K562 (cell line): ENCODE measurements around the gene ZSCAN12. TPM values are rescaled to one million over a fixed set of nuclear protein-coding genes. Genes with fewer than 3 reads are reported as not detected.

Source experiments
- ATF4 ChIP-seq: fragments of 450-650 bp; formaldehyde crosslinking; IDR thresholded peaks from 2 replicates; pipeline ENCODE4 v1.4.0; 2022; ENCODE audit warnings: mild to moderate bottlenecking, moderate library complexity
- CC2D1A ChIP-seq: fragments of 450-650 bp; IDR thresholded peaks from 2 replicates; pipeline ENCODE4 v1.6.1; 2017; ENCODE audit warnings: mild to moderate bottlenecking
- GABPA ChIP-seq: fragments of 200-800 bp; sonication (Bioruptor generic); conservative IDR thresholded peaks from 2 replicates; pipeline ENCODE4 v1.6.1; 2016; ENCODE audit warnings: low read depth, missing genetic modification characterization, missing compliant biosample characterization
- GATAD2A ChIP-seq: fragments of 450-650 bp; IDR thresholded peaks from 2 replicates; pipeline ENCODE4 v1.6.1; 2017
- NCOR1 ChIP-seq: fragments of 450-650 bp; IDR thresholded peaks from 2 replicates; pipeline ENCODE4 v1.6.1; 2016; ENCODE audit warnings: mild to moderate bottlenecking, moderate library complexity
- RCOR1 ChIP-seq, 2 experiments: IDR thresholded peaks; 2 replicates each; pipeline ENCODE4 v1.6.1; 2012; ENCODE audit warnings: low read depth in 2 of 2, low read length in 2 of 2, borderline replicate concordance in 1 of 2, improper control_type of control experiment in 1 of 2
- SIN3B ChIP-seq: fragments of 450-650 bp; IDR thresholded peaks from 2 replicates; pipeline ENCODE4 v1.6.1; 2017; ENCODE audit warnings: low read depth, mild to moderate bottlenecking, moderate library complexity
- UBTF ChIP-seq, 2 experiments: IDR thresholded peaks; 2 replicates each; pipeline ENCODE4 v1.6.1; 2012; ENCODE audit warnings: improper control_type of control experiment in 2 of 2, low read depth in 2 of 2, low read length in 2 of 2, borderline replicate concordance in 1 of 2
- ZNF318 ChIP-seq, 2 experiments: fragments of 450-650 bp; IDR thresholded peaks; 2 replicates each; pipeline ENCODE4 v1.6.1; 2016; ENCODE audit warnings: mild to moderate bottlenecking in 2 of 2, borderline replicate concordance in 1 of 2, low read depth in 1 of 2, moderate library complexity in 1 of 2
- polyA plus RNA-seq, 8 experiments: library from polyadenylated mRNA; depleted of rRNA in 4 of 8; stranded (reverse) in 5 of 8; unstranded in 3 of 8; fragments of >200 nt; fragmentation: Nextera tagmentation in 2 of 8; fragmentation: Illumina TruSeq in 1 of 8; extraction: Ambion mirVana in 2 of 8; extraction: Trizol in 1 of 8; gene quantifications; 2 replicates each; pipeline versions ENCODE4 v1.2.1 to v1.2.3, GENCODE V29; 2011 to 2014; ENCODE audit warnings: inconsistent platforms in 1 of 8, missing spikeins in 1 of 8
- total RNA-seq, 7 experiments: library from RNA; depleted of rRNA in 6 of 7; stranded (reverse); fragments of >200 nt in 6 of 7; fragmentation: Illumina TruSeq in 2 of 7; extraction: Trizol in 2 of 7; gene quantifications; 2 replicates each; pipeline versions ENCODE4 v1.2.1 to v1.2.3, GENCODE V29; 2011 to 2021; ENCODE audit warnings: low replicate concordance in 1 of 7
- TF ChIP-seq, protein P1 (sequence below): fragments of 450-650 bp; formaldehyde crosslinking; IDR thresholded peaks from 2 replicates; pipeline ENCODE4 v1.4.0; 2020; ENCODE audit warnings: mild to moderate bottlenecking, mixed read lengths
- TF ChIP-seq, protein P2 (sequence below): sonication (generic); IDR thresholded peaks from 2 replicates; pipeline ENCODE4 v1.6.1; 2016

The ZSCAN12 gene
- total and polyA plus RNA-seq, 9 of the 15 experiments (the other 6 are each of a cell fraction or from before 2014, with no cell fraction given): 2.5 to 19.6 (median 12.5) TPM

- TF ChIP-seq ZNF318 (IDR thresholded peaks at IDR 0.05; ENCODE audit: borderline replicate concordance in 1 of 2, low read depth in 1 of 2) (peak in 1 of 2 experiments; percentile 79; a peak in 1 of 4 replicates), CC2D1A (peak; percentile 75; the same call in 1 of the 2 replicates), ATF4 (0 out of 2 replicates have a peak, but pooled peaks have one; percentile 22), RCOR1 (IDR thresholded peaks at IDR 0.05; ENCODE audit: borderline replicate concordance in 1 of 2, low read depth in 2 of 2, low read length in 2 of 2) (peak in 1 of 2 experiments; percentile 54; a peak in 2 of 4 replicates), GABPA (tag) (peak; percentile 91), SIN3B (0 out of 2 replicates have a peak, but pooled peaks have one; percentile 5), NCOR1 (no peak; the same call in none of the 2 replicates), GATAD2A (0 out of 2 replicates have a peak, but pooled peaks have one; percentile 46), UBTF (IDR thresholded peaks at IDR 0.05; ENCODE audit: borderline replicate concordance in 1 of 2, low read depth in 2 of 2, low read length in 2 of 2) (0 out of 4 replicates have a peak, but pooled peaks of 1 of the 2 experiments have one; percentile 59)
- TF ChIP-seq, protein P1, sequence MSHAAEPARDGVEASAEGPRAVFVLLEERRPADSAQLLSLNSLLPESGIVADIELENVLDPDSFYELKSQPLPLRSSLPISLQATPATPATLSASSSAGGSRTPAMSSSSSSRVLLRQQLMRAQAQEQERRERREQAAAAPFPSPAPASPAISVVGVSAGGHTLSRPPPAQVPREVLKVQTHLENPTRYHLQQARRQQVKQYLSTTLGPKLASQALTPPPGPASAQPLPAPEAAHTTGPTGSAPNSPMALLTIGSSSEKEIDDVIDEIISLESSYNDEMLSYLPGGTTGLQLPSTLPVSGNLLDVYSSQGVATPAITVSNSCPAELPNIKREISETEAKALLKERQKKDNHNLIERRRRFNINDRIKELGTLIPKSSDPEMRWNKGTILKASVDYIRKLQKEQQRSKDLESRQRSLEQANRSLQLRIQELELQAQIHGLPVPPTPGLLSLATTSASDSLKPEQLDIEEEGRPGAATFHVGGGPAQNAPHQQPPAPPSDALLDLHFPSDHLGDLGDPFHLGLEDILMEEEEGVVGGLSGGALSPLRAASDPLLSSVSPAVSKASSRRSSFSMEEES (CRISPR knock-in tag): no peak
- TF ChIP-seq, protein P2, sequence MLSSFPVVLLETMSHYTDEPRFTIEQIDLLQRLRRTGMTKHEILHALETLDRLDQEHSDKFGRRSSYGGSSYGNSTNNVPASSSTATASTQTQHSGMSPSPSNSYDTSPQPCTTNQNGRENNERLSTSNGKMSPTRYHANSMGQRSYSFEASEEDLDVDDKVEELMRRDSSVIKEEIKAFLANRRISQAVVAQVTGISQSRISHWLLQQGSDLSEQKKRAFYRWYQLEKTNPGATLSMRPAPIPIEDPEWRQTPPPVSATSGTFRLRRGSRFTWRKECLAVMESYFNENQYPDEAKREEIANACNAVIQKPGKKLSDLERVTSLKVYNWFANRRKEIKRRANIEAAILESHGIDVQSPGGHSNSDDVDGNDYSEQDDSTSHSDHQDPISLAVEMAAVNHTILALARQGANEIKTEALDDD: no peak
Measured at GRCh38 chr6:28335564-28336283, 63.8 kb downstream of the ZSCAN12 start, which contains the start of gene ZSCAN31 (continued).
